HG03095 (cell line): ENCODE measurements around the gene MRPL34.
"Not testable (repeated sequence)": the region's sequence is repeated elsewhere in the genome, so short reads cannot be mapped to it uniquely, and the experiment has no call there.

Experiments used
- ATAC-seq: cut with Tn5 transposase; IDR thresholded peaks from one replicate; pipeline ENCODE4 v1.9.1; 2021; ENCODE audit warnings: moderate library complexity; ENCODE audit not compliant: unreplicated experiment

The MRPL34 gene

DNA sequence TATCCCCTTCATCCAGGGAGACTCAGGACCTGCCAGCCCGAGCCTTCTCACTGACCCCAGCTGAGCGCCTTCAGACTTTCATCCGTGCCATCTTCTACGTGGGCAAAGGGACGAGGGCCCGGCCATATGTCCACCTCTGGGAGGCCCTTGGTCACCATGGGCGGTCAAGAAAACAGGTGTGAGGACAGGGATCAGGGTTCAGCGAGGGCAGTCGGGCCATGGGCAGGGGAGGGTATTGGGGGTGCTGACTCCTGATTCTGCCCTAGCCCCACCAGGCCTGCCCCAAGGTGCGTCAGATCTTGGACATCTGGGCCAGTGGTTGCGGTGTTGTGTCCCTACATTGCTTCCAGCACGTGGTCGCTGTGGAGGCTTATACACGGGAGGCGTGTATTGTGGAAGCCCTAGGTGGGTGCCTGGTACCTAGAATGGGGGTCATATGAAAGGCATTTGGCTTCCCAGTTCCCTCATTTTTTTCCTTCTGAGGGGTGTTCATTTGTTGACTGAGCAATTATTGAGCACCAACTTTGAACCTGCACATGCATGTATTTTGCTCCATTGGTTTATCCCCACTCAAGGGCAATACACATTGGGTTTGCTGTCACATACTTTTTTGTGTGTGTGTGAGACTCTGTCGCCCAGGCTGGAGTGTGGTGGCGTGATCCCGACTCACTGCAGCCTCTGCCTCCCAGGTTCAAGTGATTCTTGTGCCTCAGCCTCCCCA lies 20.1 kb upstream of the MRPL34 start:
- no peak for ATAC-seq

DNA sequence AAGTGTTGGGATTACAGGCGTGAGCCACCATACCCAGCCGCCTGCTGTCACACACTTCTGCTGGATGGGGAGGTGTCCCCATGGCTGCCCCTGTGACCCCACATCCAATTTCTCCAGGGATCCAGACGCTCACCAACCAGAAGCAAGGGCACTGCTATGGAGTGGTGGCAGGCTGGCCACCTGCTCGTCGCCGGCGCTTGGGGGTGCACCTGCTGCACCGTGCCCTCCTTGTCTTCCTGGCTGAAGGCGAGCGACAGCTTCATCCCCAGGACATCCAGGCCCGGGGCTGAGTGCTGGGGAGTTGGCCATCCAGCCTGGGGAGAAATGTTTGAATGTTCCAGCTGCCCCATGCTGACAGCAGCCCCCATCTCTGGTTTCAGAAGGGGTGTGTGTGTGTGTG lies 19.4 kb upstream of the MRPL34 start:
- ATAC-seq, result no peak

DNA sequence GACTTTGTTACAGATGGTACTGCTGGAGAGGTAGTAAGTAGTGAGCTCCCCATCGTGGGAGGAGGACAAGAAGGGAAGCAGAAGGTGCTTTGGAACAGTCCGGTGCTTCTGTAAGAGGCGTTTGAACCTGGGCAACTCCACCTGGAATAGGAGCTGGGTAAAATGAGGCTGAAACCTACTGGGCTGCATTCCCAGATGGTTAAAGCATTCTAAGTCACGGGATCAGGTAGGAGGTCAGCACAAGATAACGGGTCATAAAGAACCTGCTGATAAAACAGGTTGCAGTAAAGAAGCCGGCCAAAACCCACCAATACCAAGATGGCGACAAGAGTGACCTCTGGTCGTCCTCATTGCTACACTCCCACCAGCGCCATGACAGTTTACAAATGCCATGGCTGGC lies 18.9 kb upstream of the MRPL34 start:
- ATAC-seq, result no peak

DNA sequence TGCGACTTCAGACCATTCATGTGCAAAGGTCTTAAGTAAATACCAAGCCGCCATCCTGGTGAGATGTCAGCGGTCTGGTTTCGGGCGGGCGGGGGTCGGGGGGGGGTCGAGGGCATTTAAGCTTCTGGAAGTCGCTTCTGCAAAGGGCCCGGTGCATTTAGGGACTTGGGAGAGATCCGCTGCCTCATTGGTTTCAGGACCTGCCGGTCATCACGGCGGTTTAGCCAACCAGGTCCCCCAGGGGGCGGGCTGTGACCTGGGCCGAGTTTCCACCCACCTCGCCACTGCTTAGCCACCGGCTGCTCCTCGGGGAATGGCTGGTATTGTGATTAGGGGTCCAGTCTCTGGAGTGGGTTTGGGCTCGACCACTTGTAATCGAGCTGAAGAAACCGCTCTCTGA lies 16.2 kb upstream of the MRPL34 start:
- ATAC-seq, result no peak

DNA sequence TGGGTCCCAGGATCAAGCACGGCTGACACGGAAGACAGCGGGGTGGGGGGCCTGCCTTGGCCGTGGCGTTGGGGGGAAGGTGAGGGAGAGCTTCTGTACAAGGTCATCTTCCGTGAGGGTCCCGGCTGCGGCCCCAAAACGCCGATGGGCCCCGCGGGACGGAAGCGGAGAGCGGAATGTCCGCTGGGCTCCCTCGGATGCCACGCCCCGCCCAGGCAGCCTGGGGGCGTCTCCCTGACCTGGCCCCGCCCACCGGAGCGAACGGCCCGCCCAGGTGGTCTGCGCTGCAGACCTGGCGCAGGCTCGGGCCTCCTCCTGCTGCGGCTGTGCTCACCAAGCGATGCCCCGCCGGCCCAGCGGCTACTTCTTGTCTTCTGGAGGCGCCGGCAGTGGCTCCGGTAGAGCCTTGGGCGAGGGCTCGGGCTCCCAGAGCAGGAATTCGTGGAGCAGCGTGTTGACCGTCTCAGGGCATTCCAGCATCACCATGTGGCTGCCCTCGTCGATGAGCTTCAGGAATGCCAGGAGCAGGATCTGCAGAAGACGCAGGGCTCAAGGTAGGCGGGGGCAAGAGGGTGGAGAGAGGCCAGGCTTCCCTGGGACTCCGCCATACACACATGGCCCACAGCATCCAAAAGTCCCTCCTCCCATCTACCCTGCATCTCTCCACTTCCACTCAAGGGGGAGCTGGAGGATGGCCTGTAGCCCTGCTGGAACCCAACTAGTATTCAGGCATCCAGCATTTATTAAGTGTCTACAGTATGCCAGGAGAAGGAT lies 13.2 kb upstream of the MRPL34 start:
- ATAC-seq, result peak; percentile 76

DNA sequence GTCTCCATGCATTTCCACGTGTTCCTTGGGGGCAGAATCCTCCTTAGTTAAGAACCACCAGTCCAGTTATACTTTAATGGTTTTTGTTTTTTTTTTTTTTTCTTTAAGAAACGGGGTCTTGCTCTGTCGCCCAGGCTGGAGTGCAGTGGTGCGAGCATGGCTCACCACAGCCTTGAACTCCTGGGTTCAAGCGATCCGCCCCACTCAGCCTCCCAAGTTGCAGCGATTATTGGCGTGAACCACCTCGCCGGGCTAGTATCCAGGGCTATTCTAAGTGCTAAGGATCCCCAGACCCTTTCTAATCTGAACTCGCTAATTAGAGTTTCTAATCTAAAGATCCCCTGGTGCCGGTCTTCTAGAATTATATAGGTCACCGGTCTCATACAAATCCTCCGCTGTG lies 12.1 kb upstream of the MRPL34 start:
- ATAC-seq, result no peak

DNA sequence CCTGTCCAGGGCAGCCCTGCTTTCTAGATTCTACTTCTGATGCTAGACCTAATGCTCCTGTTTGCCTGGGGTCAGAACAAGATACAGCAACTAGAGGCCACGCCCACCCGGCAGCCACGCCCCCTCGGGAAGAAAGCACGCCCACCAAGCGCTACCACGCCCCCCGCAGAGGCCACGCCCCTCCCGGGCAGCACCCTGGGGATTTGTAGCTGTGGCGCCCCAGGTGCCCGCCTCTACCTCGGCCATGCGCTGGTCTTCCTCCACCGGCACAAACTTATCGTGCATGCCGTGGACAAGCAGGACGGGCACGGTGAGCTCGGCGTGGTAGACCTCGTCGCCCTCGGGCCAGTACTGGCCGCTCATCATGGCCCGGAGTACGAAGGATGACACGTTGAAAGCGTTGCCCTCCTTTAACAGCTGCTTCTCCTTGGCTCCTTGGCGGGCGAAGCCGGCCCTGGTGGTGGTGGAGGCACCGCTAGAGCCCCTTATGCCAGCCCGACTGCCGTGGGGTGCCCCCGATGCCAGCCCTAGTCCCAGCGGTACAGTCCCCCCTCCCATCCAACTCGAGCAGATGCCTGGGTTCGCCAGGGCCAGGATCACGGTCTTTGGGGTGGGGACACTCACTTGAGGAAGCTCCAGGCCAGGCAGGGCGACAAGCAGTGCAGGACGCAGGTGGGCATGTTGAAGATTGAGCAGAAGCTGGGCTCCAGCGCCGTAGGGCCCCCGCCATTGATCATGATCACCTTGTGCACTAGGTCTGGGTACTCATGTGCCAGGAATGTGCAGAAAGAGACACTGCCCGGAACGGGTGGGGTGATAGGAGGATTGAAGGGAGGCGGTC lies 11.4 kb upstream of the MRPL34 start:
- ATAC-seq, result no peak

DNA sequence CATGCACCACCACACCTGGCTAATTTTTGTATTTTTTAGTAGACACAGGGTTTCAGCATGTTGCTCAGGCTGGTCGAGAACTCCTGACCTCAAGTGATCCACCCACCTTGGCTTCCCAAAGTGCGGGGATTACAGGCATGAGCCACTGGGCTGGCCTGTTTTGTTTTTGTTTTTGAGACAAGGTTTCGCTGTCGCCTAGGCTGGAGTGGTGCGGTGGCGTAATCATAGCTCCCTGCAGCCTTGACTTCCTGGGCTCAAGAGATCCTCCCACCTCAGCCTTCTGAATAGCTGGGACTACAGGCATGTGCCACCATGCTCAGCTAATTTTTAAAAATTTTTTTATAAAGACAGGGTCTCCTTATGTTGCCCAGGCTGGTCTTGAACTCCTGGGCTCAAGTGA lies 10.1 kb upstream of the MRPL34 start:
- ATAC-seq, result not testable (repeated sequence)

DNA sequence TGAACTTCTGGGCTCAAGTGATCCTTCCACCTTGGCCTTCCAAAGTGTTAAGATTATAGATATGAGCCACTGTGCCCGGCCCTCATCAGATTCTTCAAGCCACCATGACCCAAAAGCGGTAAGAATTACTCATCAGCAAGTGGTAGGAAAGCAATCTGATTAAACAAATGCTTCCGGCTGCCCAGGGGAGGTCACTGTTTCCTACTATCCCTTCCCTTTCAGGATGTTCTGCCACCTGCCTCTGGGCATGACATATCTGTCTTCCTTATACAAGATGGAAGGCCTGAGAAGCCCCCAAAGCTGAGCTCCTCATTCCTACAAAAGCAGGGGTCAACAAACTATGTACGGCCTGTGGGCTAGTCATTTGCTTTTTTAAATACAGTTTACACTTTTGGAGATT lies 9.4 kb upstream of the MRPL34 start:
- no peak for ATAC-seq

DNA sequence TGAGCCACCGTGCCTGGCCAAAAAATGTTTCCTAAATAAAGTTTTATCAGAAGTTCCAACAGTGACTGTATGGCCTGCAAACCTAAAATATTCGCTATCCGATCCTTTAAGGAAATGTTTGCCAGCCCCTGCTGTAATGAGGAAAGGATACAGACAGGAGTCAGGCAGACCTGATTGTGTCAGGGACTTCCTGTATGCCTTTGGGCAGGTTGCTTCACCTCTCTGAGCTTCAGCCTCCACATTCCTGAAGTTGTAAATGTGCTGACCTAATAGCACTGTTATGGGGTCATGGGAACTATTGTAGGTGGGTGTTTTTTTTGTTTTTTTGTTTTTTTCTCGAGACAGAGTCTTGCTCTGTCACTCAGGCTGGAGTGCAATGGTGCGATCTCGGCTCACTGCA lies 8.7 kb upstream of the MRPL34 start:
- no peak for ATAC-seq

DNA sequence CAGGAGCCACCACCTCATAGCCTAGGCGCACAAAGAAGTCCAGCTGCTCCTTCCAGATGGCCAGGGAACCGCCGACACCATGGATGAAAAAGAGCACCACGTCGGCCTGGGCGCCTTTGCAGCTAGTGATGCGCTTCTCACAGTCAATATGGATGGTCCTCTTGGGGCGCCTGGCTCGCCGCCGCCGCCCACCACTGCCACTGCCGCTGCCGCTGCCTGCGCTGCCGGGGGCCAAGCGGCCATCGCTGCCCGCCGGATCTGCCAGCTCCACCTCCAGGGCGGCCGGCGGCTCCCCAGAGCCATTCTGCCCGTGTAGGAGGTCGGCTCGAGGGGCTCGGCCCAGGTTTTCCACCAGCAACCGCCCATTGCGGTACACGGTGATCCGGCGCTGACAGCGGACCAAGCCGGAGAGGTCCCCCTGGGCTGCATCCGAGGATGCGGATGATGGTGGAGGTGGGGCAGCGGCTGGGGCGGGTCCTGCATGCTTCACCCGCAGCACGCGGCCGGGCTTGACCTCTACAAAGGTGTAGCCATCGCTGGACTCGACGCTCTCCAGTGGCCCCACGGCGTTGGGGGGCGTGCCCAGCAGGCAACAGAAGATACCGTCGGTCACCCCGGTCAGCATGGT lies 4.6 kb upstream of the MRPL34 start:
- no peak for ATAC-seq

DNA sequence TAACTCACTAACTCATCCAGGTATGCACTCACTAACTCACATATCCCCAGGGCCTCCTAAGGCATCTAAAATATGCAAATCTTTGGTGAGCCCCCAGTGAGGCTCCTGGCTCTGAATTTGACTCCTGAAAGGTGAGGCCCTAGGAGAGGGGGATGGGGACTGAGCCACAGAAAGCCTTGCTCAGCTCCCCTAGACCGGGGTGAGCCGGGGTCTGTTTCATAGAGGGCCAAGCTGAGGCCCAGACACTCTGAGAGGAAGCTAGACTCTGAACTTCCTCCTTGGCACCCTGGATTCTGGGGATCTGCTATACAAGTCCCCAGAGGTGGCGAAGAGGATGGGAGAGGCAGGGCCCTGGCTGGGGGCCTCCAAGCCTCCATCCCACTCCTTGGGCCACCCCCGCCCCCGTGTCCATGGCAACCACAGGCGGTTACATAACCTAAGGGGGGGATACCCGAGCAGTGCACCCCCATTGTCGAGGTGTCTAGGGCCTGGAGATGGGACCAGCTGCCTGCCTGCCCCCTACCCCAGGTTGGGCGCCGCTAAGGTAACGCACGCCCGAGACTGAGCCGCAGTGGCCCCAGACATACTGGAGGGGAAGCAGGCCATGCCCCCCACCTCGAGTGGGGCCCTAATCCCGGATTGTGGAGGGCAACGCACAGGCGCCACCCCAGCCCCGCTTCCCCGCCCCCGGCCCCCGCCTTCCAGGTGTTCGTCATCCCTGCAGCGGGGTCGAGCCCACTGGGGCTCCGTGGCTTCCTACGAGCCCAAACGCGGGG lies 3.1 kb upstream of the MRPL34 start:
- ATAC-seq, result no peak

DNA sequence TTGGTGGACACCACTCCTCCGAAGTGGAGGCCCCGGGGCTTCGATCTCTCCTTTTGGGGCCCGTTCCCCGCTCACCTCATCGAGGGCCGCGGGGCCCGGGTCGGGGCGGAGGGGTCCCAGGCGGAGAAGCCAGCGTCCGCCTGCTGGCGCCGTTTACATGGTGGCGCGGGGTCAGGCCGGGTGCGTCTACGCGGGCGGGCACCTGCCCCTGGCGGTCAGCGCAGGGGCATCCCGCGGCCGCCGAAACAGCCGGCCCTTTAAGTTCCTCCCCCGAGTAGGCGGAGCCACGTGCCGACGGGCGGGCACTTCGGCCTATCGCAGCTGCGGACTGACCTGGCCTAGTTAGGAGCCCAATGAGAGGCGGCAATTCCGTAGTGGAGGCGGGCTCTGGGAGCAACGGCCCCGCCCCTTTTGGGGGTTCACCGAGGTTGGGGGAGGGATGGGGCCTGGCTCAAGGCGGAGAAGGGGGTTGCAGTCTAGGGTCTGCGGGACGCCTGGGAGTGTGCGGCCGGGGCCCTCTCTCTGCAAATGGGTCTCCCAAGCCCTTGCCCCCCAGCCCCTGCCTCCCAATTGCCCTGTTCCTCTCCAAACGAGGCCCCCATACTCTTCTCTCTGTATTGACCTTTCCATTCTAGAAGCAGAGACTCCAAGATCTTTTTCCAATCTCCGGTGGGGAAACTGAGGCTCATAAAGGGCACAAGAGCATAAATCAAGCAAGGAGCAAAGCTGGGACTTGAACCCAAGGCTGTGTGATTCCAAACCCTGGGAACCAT lies 2.3 kb upstream of the MRPL34 start, which contains the start of gene ABHD8:
ABHD8 (minus strand) TSS at position 259 of the 773 bp plus-strand sequence. CDS start 1,809 bp downstream, outside the sequence.
- peak; percentile 61 for ATAC-seq

DNA sequence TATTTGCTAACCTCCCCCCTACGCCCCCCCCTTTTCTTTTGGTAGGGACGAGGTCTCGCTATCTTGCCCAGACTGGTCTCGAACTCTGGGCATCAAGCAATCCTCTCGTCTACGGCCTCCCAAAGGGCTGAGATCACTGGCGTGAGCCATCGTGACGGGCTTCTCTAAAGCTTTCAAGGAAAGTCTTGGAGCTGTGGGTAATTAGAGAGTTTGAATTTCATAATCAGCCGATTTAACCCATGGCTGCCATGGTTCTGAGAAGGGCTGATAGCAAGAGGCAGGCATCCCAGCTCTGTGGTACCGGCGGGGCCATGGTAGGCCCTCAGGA lies 1.8 kb upstream of the MRPL34 start:
- ATAC-seq, result no peak

DNA sequence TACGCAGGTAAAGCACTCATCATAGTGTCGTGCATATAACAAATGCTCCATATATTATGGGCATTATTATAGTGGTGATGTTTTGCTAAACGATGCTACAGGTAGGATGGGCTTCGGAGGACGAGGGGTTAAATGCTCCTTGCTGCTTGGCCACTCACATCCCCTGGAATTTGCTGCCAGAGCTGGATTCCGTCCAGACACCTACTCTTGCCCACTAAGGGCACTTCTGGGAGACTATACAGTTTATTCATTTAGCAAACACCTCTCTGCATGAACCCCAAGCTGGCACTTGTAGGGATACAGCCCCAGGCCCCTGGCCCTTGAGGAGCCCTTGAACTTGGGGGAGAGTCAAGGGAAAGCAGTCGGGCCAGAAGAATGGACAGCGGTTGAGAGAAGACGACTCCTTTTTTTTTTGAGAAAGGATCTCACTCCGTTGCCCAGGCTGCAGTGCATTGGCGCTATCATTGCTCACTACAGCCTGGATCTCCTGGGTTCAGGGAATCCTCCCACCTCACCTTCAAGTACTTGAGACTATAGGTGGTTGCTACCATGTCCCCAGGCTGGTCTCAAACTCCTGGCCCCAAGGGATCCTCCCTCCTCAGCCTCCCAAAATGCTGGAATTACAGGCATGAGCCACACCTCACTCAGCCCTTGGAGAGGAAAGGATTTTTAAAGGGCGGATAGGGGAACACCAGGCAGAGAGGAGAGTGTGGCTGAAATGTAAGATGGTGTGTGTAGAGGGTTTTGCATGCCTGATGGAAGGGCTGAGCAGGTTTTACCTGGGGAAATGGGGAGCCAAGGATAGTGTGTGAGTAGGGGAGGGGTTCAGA lies 1.1 kb upstream of the MRPL34 start:
- ATAC-seq, result no peak

DNA sequence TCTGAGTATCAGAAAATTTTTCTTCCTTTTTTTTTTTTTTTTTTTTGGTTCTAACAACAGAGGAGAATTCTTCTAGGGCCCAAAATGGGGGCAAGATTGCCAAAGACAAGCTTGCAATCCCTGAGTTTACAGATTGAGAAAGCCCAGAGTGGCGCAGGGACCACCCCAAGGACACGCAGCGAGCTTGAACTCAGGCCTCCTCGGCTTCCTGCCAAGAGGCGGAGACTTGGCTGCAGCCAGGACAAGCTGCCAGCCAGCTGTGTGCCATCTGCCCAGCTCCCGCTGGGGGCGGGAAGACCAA lies 506 bp upstream of the MRPL34 start:
- no peak for ATAC-seq

DNA sequence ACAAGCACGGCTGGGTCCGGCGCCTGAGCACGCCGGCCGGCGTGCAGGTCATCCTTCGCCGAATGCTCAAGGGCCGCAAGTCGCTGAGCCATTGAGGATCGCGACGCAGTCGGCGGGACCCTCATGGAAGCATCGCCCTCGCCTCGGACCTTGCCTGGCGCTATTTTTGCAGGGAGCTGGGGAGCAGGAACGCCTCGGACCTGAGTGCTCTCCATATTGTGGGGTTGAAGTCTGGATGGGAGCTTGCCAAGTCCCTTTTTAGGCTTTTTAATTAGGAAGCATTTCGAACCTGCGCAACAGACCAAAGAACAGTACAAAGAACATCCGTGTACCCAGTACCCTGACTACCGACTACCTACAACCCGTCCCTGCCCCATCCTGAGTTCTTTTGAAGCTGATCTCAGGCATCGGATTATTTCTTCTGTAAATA lies 628 bp downstream of the MRPL34 start:
- ATAC-seq, result no peak

DNA sequence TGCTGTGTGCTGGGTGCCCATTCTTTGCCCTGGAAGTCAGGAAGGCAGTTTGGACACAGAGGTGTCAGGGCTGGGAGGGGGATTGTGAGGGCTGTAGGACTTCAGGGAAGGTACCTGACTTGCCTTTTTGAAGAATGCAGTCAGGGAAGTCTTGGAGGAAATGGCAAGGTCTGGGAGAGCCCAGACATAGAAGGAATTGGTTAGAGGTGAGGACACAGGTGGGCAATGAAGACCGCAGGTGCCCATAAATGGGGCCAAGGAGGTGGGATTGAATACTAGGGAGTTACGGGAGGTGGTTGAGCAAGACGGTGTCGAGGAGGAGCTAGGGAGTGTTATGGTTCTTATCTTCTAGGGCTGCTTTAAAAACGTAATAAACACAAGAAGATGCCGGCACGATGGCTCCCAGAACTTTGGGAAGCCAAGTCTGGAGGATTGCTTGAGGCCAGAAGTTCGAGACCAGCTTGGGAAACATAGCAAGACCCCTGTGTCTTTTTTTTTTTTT lies 2.3 kb downstream of the MRPL34 start:
- ATAC-seq, result no peak
